ENCODE measurements around the gene COPS6. TPM values are rescaled to one million over a fixed set of nuclear protein-coding genes. Genes with fewer than 3 reads are reported as not detected.
"Not testable (repeated sequence)": the region's sequence is repeated elsewhere in the genome, so short reads cannot be mapped to it uniquely, and the experiment has no call there.

The COPS6 gene
- polyA plus RNA-seq, 2 donors, result 86.7 to 119 TPM

- Histone ChIP-seq H3K27me3 (ENCODE audit: control insufficient read depth in 1 of 2, insufficient read depth in 2 of 2, low read length in 2 of 2) (no peaks in the 10 kb centered on the region), H3K36me3 (ENCODE audit: control insufficient read depth in 2 of 2, insufficient read depth in 2 of 2, low read length in 1 of 2) (no peaks in the 10 kb centered on the region), H3K4me3 (ENCODE audit: low read depth in 1 of 2, low read length in 2 of 2) (no peak overlapping the region), H3K27ac (ENCODE audit: low read depth in 2 of 2, low read length in 1 of 2) (peak overlapping the region in 1 of 2 donors; percentile 14), H3K4me1 (ENCODE audit: control insufficient read depth in 2 of 2, insufficient read depth in 2 of 2, low read length in 1 of 2) (peaks cover 0 to 5% of the 10 kb centered on the region in 2 donors), H3K9me3 (ENCODE audit: control insufficient read depth in 2 of 2, insufficient read depth in 1 of 2, low read depth in 1 of 2, low read length in 1 of 2) (no peaks in the 10 kb centered on the region)
- WGBS, 2 donors, result 95 to 100% methylated on average over 1 of the region's 1 CpG
Observed at GRCh38 chr7:100122568-100122967, 33.8 kb downstream of the COPS6 start.

GRCh38 chr7:100124301-100125230, 35.8 kb downstream of the COPS6 start:
- Histone ChIP-seq H3K27ac (ENCODE audit: low read depth in 2 of 2, low read length in 1 of 2) (peak overlapping the region; percentile 11 to 87), H3K4me1 (ENCODE audit: control insufficient read depth in 2 of 2, insufficient read depth in 2 of 2, low read length in 1 of 2) (peaks cover 4 to 5% of the 10 kb centered on the region in 2 donors), H3K9me3 (ENCODE audit: control insufficient read depth in 2 of 2, insufficient read depth in 1 of 2, low read depth in 1 of 2, low read length in 1 of 2) (no peaks in the 10 kb centered on the region), H3K36me3 (ENCODE audit: control insufficient read depth in 2 of 2, insufficient read depth in 2 of 2, low read length in 1 of 2) (no peaks in the 10 kb centered on the region), H3K4me3 (ENCODE audit: low read depth in 1 of 2, low read length in 2 of 2) (no peak overlapping the region), H3K27me3 (ENCODE audit: control insufficient read depth in 1 of 2, insufficient read depth in 2 of 2, low read length in 2 of 2) (no peaks in the 10 kb centered on the region)
- 71 to 76% methylated on average over 4 of the region's 4 CpGs for WGBS, 2 donors

- Histone ChIP-seq H3K9me3 (ENCODE audit: control insufficient read depth in 2 of 2, insufficient read depth in 1 of 2, low read depth in 1 of 2, low read length in 1 of 2) (no peaks in the 10 kb centered on the region), H3K4me1 (ENCODE audit: control insufficient read depth in 2 of 2, insufficient read depth in 2 of 2, low read length in 1 of 2) (peaks cover 4 to 5% of the 10 kb centered on the region in 2 donors)
- WGBS, 2 donors, result 7 to 9% methylated on average over 29 of the region's 29 CpGs
Observed at GRCh38 chr7:100126239-100126930, 37.6 kb downstream of the COPS6 start.

DNA sequence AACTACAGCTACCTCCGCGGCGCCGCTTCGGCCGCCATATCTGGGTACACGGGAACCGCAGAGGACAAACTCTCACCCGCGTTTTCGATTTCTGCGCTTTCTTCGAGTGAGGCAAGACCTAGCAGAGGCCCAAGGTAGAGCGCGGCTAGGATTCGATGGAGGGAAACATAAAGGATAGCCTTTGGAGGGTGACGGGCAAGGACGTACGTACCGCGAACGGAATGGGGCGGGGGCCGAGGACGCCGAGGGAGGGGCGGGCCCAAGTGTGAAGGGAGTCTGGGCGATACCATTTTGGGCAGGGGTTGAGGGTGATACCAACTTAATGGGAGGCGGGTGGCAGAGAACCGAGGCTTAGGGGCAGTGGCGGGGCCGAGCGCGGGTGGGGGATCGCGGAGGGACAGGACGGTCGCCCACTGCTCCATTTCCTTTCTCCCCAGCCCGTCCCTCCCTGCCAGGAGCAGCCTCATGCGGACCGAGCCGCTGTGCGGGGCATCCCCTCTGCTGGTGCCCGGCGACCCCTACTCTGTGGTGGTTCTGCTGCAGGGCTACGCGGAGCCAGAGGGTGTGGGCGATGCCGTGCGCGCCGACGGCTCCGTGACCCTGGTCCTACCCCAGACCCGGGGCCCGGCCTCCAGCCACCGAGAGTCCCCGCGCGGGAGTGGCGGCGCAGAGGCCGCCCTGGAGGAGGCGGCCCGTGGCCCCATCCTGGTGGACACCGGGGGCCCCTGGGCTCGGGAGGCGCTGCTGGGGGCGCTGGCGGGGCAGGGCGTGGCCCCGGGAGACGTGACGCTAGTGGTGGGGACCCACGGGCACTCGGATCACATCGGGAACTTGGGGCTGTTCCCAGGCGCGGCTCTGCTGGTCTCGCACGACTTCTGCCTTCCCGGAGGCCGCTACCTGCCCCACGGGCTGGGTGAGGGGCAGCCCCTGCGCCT, 38.4 kb downstream of the COPS6 start, which contains the start of gene MBLAC1:
TSS of gene MBLAC1 (plus strand) at position 37 of the 935 bp plus-strand sequence. CDS start at position 466, 429 bp downstream.
- peaks cover 4 to 5% of the 10 kb centered on the region in 2 donors for H3K4me1 ChIP-seq (ENCODE audit: control insufficient read depth in 2 of 2, insufficient read depth in 2 of 2, low read length in 1 of 2)
- no peaks in the 10 kb centered on the region for H3K9me3 ChIP-seq (ENCODE audit: control insufficient read depth in 2 of 2, insufficient read depth in 1 of 2, low read depth in 1 of 2, low read length in 1 of 2)
- no peaks in the 10 kb centered on the region for H3K36me3 ChIP-seq (ENCODE audit: control insufficient read depth in 2 of 2, insufficient read depth in 2 of 2, low read length in 1 of 2)
- peak within 1 kb of the TSS; percentile 95 to 98 for H3K27ac ChIP-seq (ENCODE audit: low read depth in 2 of 2, low read length in 1 of 2)
- no peaks in the 10 kb centered on the region for H3K27me3 ChIP-seq (ENCODE audit: control insufficient read depth in 1 of 2, insufficient read depth in 2 of 2, low read length in 2 of 2)
- peak within 1 kb of the TSS; percentile 76 to 81 for H3K4me3 ChIP-seq (ENCODE audit: low read depth in 1 of 2, low read length in 2 of 2)
- WGBS, 2 donors, result 0 to 1% methylated on average over 66 to 85 of the region's 85 CpGs

More at GRCh38 chr7:100126239-100126930, 37.6 kb downstream of the COPS6 start:
- Histone ChIP-seq H3K27me3 (ENCODE audit: control insufficient read depth in 1 of 2, insufficient read depth in 2 of 2, low read length in 2 of 2) (no peaks in the 10 kb centered on the region), H3K36me3 (ENCODE audit: control insufficient read depth in 2 of 2, insufficient read depth in 2 of 2, low read length in 1 of 2) (no peaks in the 10 kb centered on the region), H3K27ac (ENCODE audit: low read depth in 2 of 2, low read length in 1 of 2) (peak overlapping the region; percentile 95 to 98), H3K4me3 (ENCODE audit: low read depth in 1 of 2, low read length in 2 of 2) (peak overlapping the region; percentile 76 to 81)

- Histone ChIP-seq H3K9me3 (ENCODE audit: control insufficient read depth in 2 of 2, insufficient read depth in 1 of 2, low read depth in 1 of 2, low read length in 1 of 2) (no peaks in the 10 kb centered on the region), H3K36me3 (ENCODE audit: control insufficient read depth in 2 of 2, insufficient read depth in 2 of 2, low read length in 1 of 2) (no peaks in the 10 kb centered on the region), H3K27ac (ENCODE audit: low read depth in 2 of 2, low read length in 1 of 2) (peak overlapping the region; percentile 95 to 98), H3K27me3 (ENCODE audit: control insufficient read depth in 1 of 2, insufficient read depth in 2 of 2, low read length in 2 of 2) (no peaks in the 10 kb centered on the region), H3K4me1 (ENCODE audit: control insufficient read depth in 2 of 2, insufficient read depth in 2 of 2, low read length in 1 of 2) (peaks cover 4 to 5% of the 10 kb centered on the region in 2 donors), H3K4me3 (ENCODE audit: low read depth in 1 of 2, low read length in 2 of 2) (peak overlapping the region; percentile 76 to 81)
- WGBS, 2 donors, result 3% methylated on average over 37 of the region's 37 CpGs
Observed at GRCh38 chr7:100127866-100128636, 39.3 kb downstream of the COPS6 start.

DNA sequence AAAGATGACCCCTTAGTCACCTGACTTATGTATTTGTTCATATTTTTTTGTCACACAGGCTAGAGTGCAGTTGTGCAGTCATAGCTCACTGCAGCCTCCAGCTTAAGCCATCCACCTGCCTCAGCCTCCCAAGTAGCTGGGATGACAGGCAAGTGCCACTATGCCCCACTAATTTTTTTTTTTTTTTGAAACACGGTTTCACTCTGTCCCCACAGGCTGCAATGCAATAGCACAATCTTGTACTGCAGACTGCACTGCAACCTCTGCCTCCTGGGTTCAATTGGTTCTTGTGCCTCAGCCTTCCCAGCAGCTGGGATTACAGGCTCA, 39.8 kb downstream of the COPS6 start:
- 61 to 68% methylated on average over 1 of the region's 1 CpG for WGBS, 2 donors
- Histone ChIP-seq H3K27me3 (ENCODE audit: control insufficient read depth in 1 of 2, insufficient read depth in 2 of 2, low read length in 2 of 2) (no peaks in the 10 kb centered on the region), H3K4me3 (ENCODE audit: low read depth in 1 of 2, low read length in 2 of 2) (peak overlapping the region in 1 of 2 donors; percentile 81), H3K36me3 (ENCODE audit: control insufficient read depth in 2 of 2, insufficient read depth in 2 of 2, low read length in 1 of 2) (no peaks in the 10 kb centered on the region), H3K4me1 (ENCODE audit: control insufficient read depth in 2 of 2, insufficient read depth in 2 of 2, low read length in 1 of 2) (peaks cover 4 to 5% of the 10 kb centered on the region in 2 donors), H3K9me3 (ENCODE audit: control insufficient read depth in 2 of 2, insufficient read depth in 1 of 2, low read depth in 1 of 2, low read length in 1 of 2) (no peaks in the 10 kb centered on the region), H3K27ac (ENCODE audit: low read depth in 2 of 2, low read length in 1 of 2) (peak overlapping the region in 1 of 2 donors; percentile 95)

- H3K9me3 ChIP-seq (ENCODE audit: control insufficient read depth in 2 of 2, insufficient read depth in 1 of 2, low read depth in 1 of 2, low read length in 1 of 2); H3K27me3 ChIP-seq (ENCODE audit: control insufficient read depth in 1 of 2, insufficient read depth in 2 of 2, low read length in 2 of 2); H3K36me3 ChIP-seq (ENCODE audit: control insufficient read depth in 2 of 2, insufficient read depth in 2 of 2, low read length in 1 of 2); H3K4me1 ChIP-seq (ENCODE audit: control insufficient read depth in 2 of 2, insufficient read depth in 2 of 2, low read length in 1 of 2); H3K4me3 ChIP-seq (ENCODE audit: low read depth in 1 of 2, low read length in 2 of 2): not testable (repeated sequence)
- peak overlapping the region; percentile 50 to 91 for H3K27ac ChIP-seq (ENCODE audit: low read depth in 2 of 2, low read length in 1 of 2)
- 49 to 80% methylated on average over 1 of the region's 1 CpG for WGBS, 2 donors
Observed at GRCh38 chr7:100130220-100130607, 41.4 kb downstream of the COPS6 start.

DNA sequence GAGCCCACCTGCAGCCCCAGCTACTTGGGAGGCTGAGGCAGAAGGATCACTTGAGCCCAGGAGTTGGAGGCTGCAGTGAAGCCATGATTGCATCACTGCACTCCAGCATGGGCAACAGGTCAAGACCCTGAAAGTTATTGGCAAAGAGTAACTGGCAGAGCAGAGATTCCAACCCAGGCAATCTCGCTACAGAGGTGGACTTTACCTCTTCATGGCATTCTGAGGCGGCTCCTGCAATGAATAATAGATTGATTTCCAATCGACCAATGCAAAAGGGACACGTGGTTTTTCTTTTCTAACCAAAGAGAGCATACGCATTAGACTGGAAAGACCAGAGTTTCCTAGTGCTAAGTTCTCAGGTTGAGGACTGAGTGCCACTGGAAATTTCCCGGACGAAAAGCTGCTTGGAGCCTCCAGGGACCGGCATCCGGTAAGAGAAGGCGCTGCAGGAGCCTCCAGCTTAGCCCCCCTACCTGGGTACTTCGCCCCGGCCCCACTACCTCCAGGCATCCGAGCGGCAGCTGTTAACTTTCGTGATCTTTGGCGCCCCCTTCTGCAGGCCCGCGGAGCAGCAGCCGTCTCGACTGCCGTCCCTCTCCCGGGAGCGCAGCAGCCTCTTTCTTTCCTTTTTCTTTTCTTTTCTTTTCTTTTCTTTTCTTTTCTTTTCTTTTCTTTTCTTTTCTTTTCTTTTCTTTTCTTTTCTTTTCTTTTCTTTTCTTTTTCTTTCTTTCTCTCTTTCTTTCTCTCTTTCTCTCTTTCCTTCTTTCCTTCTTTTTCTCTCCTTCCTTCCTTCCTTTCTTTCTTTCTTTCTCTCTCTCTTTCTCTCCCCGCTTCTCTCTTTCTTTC, 42.1 kb downstream of the COPS6 start:
- H3K9me3 ChIP-seq (ENCODE audit: control insufficient read depth in 2 of 2, insufficient read depth in 1 of 2, low read depth in 1 of 2, low read length in 1 of 2), result no peaks in the 10 kb centered on the region
- H3K27ac ChIP-seq (ENCODE audit: low read depth in 2 of 2, low read length in 1 of 2), result peak overlapping the region; percentile 50 to 91
- no peaks in the 10 kb centered on the region for H3K27me3 ChIP-seq (ENCODE audit: control insufficient read depth in 1 of 2, insufficient read depth in 2 of 2, low read length in 2 of 2)
- peak overlapping the region; percentile 22 to 30 for H3K4me3 ChIP-seq (ENCODE audit: low read depth in 1 of 2, low read length in 2 of 2)
- H3K36me3 ChIP-seq (ENCODE audit: control insufficient read depth in 2 of 2, insufficient read depth in 2 of 2, low read length in 1 of 2), result no peaks in the 10 kb centered on the region
- peaks cover 3 to 4% of the 10 kb centered on the region in 2 donors for H3K4me1 ChIP-seq (ENCODE audit: control insufficient read depth in 2 of 2, insufficient read depth in 2 of 2, low read length in 1 of 2)
- 9% methylated on average over 24 of the region's 24 CpGs for WGBS, 2 donors
